ENCODE data around the gene ACOT13. TPM values are rescaled to one million over a fixed set of nuclear protein-coding genes. Genes with fewer than 3 reads are reported as not detected.
"Not testable (repeated sequence)": the region's sequence is repeated elsewhere in the genome, so short reads cannot be mapped to it uniquely, and the experiment has no call there.

Gene ACOT13
- total RNA-seq, 1 donor from 2014 or later, result 28.1 TPM

DNA sequence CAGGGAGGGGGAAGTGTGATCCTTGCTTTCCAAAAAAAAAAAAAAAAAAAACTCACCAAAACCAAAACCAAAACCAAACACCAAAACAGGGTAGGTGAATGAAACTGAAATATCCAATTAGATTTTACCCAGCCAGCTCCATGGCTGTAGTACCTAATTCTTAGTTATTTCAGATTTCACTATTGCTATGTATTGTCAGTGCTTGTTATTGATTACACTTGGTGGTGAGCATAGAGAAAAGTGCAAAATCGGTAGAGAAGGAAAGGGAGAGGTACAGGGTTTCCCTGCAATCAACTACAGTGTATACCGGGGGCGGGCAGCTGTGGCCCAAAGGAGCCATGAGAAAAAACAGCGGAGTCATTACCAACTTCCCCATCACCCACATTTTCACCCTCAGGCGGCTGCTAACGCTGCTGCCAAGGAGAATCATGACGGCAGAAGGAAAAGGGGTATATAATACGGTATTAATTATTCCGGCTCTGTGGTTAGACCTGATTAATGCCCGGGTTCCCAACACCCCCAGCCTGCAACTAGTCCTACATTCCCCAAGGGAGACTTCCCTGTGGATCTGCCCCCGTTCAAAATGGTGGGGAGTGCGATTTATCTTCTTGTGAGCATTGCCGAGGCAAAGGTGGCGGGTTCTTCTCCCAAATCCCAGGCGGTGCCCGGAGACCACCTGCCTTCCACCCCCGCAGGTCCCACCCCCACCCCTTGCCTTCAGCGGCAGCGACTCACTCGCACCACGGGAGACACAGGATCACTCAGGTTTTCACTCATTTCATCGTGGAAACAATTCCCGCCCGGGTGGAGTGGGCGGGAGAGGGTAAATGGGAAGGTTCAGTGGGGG, 52.5 kb downstream of the ACOT13 start, which contains the start of gene C6orf62:
C6orf62 (minus strand) TSS at position 30 of the 847 bp plus-strand sequence. CDS start 486 bp downstream, outside the sequence.
- H3K27ac ChIP-seq, result peak within 1 kb of the TSS; percentile 100
- TF ChIP-seq, protein P1, sequence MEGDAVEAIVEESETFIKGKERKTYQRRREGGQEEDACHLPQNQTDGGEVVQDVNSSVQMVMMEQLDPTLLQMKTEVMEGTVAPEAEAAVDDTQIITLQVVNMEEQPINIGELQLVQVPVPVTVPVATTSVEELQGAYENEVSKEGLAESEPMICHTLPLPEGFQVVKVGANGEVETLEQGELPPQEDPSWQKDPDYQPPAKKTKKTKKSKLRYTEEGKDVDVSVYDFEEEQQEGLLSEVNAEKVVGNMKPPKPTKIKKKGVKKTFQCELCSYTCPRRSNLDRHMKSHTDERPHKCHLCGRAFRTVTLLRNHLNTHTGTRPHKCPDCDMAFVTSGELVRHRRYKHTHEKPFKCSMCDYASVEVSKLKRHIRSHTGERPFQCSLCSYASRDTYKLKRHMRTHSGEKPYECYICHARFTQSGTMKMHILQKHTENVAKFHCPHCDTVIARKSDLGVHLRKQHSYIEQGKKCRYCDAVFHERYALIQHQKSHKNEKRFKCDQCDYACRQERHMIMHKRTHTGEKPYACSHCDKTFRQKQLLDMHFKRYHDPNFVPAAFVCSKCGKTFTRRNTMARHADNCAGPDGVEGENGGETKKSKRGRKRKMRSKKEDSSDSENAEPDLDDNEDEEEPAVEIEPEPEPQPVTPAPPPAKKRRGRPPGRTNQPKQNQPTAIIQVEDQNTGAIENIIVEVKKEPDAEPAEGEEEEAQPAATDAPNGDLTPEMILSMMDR (IDR thresholded peaks at IDR 0.05), result no peak
- H3K4me3 ChIP-seq, result peak within 1 kb of the TSS; percentile 92
- DNase-seq (no peak), ATAC-seq (peak; percentile 4)
- peaks cover 39% of the 10 kb centered on the region for H3K36me3 ChIP-seq
- peaks cover 38% of the 10 kb centered on the region for H3K4me1 ChIP-seq
- H3K27me3 ChIP-seq, result no peaks in the 10 kb centered on the region
- intact Hi-C loops (cut with DNase I), result no loop called here
- no peaks in the 10 kb centered on the region for H3K9me3 ChIP-seq

DNA sequence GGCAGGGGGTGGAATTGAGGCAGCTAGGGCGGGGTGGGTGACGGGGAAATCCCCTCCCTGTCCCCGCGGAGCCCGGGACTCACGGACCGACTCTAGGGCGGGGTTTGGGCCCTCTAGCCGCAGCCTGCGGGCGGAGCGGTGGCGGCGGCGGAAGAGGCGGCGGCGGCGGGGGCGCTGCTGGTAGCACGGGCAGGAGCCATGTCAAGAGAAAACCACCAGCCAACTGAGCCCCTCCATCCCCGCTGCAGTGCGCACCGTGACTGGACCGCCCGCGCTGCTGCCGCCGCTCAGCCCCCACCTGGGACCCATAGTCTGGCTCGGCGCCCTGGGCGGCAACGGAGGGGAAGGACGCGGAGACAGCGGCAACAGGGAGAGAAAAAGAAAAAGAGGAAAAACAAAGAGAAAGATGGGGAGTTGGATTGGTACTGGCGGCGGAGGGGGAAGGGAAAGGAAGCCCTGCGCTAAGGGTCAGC, 53.3 kb downstream of the ACOT13 start:
- TF ChIP-seq, protein P1 (IDR thresholded peaks at IDR 0.05), result no peak
- DNase-seq (peak; percentile 88), ATAC-seq (peak; percentile 64)
- no peaks in the 10 kb centered on the region for H3K9me3 ChIP-seq
- no peaks in the 10 kb centered on the region for H3K27me3 ChIP-seq
- intact Hi-C loops (cut with DNase I), result no loop called here
- peak overlapping the region; percentile 92 for H3K4me3 ChIP-seq
- peaks cover 30% of the 10 kb centered on the region for H3K36me3 ChIP-seq
- peak overlapping the region; percentile 100 for H3K27ac ChIP-seq
- peaks cover 30% of the 10 kb centered on the region for H3K4me1 ChIP-seq

DNA sequence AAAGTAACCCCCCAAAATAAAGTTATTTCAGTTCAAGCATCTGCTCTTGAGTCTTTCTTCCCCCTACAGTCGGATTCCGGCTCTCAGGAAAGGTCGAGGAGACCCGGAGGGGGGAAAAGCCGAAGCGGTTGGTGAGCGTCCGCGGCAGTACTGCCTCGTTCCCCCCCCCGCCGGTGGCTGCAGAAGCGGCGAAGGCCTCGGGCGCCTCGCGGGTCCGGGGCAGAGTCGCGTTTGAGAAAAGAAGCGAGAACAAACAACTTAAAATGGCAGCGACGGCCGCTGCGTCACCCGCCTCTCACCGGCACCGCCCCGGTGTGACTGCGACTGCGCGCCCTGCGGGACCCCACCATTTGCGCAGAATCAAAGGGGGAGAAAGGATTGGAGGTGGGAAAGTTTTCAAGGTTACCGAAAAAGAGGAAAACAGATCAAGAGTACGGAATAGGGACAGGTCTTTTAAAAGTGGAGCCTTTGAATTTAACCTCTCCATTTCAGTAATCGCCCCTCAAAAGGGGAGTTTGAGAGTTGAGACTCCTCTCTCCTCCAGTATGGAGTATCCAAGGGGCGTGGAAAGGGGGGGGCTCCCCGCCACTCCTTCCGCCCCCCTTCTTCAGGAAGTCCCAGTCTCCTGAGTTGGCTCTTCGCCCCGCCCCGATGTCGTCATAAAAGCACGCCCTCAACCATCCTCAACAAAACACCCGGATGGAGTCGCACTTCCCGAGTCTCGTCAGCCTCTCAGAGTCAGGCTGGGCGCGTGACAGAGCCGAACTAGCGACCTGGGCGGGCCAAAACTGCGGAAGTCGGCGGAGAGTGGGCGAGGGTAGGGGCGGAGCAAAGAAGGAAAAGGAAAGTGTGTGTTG, 54.0 kb downstream of the ACOT13 start:
- H3K36me3 ChIP-seq, result peaks cover 24% of the 10 kb centered on the region

DNA sequence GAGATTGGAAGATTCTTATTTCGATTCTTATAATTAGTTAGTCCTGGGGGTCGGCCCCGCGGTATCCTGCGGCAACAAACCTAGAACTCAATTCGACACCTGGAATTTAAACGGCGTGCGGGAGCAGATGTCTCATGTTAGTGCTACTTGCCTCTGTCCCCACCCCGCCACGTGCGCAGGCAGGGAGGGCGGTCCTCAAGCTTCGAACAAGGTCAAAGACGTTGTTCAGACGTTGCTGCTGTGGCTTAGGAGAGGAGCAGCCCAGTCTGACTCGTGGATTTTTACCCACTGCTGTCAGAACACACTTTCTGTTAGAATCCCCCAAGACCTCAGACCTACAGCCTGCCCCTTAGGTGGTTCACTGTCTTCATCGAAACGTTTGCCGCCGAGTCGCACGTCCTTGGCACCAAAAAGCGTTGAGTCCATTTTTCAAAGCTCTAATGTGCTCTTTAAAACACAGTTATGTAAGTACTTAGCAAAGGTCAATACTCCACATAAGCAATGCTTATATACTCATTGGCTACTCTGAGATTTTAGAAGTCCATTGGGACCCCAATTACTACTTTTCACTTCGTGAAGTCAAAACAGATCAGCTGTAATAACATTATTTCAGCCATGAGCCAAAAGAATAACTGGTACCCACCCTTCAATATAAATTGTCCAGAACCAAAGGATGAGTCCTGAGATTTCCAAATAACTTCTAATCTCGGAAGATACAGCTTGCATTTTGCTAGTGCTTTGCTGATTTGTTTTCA, 54.8 kb downstream of the ACOT13 start:
- Histone ChIP-seq H3K4me1 (peaks cover 17% of the 10 kb centered on the region), H3K36me3 (peaks cover 17% of the 10 kb centered on the region), H3K4me3 (peak overlapping the region; percentile 92), H3K27ac (peak overlapping the region; percentile 100), H3K27me3 (no peaks in the 10 kb centered on the region), H3K9me3 (no peaks in the 10 kb centered on the region)
- peak; percentile 68 for ATAC-seq
- TF ChIP-seq, protein P1 (IDR thresholded peaks at IDR 0.05), result no peak
- DNase-seq, result no peak
- intact Hi-C loops (cut with DNase I), result no loop called here

More for the DNA sequence above, 54.0 kb downstream of the ACOT13 start:
- Histone ChIP-seq H3K4me1 (peaks cover 25% of the 10 kb centered on the region), H3K9me3 (no peaks in the 10 kb centered on the region), H3K4me3 (peak overlapping the region; percentile 92), H3K27me3 (no peaks in the 10 kb centered on the region), H3K27ac (peak overlapping the region; percentile 100)
- TF ChIP-seq, protein P1 (IDR thresholded peaks at IDR 0.05), result no peak
- peak; percentile 100 for DNase-seq
- intact Hi-C loops (cut with DNase I), result no loop called here
- peak; percentile 94 for ATAC-seq

DNA sequence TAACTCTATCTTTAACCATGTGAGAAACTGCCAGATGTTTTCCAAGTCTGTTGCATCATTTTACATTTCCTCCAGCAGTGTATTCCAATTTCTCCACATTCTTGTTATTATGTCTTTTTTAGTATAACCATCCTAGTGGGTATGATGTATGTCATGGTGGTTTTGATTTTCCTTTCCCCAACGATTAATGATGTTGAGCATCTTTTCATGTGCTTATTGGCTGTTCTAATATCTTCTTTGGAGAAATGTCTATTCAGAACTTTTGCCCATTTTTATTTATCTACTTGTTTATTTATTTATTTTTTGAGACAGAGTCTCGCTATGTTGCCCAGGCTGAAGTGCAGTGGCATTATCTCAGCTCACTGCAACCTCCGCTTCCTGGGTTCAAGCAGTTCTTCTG, 56.4 kb downstream of the ACOT13 start:
- intact Hi-C loops (cut with DNase I), result no loop called here
- TF ChIP-seq, protein P1 (IDR thresholded peaks at IDR 0.05), result no peak
- H3K36me3 ChIP-seq, result peaks cover 5% of the 10 kb centered on the region
- peaks cover 5% of the 10 kb centered on the region for H3K4me1 ChIP-seq
- no peak overlapping the region for H3K4me3 ChIP-seq
- DNase-seq (no peak), ATAC-seq (no peak)
- no peaks in the 10 kb centered on the region for H3K27me3 ChIP-seq
- no peak overlapping the region for H3K27ac ChIP-seq
- H3K9me3 ChIP-seq, result no peaks in the 10 kb centered on the region

DNA sequence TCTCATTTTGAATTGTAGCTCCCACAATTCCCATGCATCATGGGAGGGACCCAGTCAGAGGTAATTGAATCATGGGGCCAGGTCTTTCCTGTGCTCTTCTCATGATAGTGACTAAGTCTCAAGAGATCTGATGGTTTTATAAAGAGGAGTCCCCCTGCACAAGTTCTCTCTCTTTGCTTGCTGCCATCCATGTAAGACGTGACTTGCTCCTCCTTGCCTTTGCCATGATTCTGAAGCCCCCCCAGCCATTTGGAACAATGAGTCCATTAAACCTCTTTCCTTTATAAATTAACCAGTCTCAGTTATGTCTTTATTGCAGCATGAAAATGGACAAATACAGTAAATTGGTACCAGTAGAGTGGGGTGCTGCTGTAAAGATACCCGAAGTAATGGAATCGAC, 63.8 kb downstream of the ACOT13 start:
- H3K36me3 ChIP-seq; H3K27me3 ChIP-seq; H3K9me3 ChIP-seq; intact Hi-C loops (cut with DNase I); H3K27ac ChIP-seq; ATAC-seq; H3K4me3 ChIP-seq; DNase-seq; H3K4me1 ChIP-seq: not testable (repeated sequence)

DNA sequence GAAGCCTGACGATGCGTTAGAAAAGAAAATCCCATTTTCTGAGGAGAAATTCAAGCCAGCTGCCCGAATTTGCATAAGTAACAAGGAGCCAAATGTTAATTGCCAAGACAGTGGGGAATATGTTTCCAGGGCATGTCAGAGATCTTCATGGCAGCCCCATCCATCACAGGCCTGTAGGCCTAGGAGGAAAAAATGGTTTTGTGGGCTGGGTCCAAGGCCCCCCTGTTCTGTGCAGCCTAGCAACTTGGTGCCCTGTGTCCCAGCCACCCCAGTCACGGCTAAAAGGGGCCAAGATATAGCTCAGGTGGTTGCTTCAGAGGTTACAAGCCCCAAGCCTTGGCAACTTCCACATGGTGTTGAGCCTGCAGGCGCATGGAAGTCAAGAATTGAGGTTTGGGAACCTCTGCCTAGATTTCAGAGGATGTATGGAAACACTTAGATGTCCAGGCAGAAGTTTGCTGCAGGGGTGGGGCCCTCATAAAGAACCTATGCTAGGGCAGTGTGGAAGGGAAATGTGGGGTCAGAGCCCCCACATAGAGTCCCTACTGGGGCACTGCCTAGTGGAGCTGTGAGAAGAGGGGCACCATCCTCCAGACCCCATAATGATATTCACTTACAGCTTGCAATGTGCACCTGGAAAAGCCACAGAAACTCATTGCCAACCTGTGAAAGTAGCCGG, 64.7 kb downstream of the ACOT13 start:
- DNase-seq; ATAC-seq; H3K9me3 ChIP-seq; H3K27ac ChIP-seq; H3K4me3 ChIP-seq; H3K4me1 ChIP-seq; H3K36me3 ChIP-seq; H3K27me3 ChIP-seq; intact Hi-C loops (cut with DNase I): not testable (repeated sequence)
